Stimulated activated CD4-positive, alpha-beta T cell treated with anti-CD3 and anti-CD28 coated beads, Interleukin-12 subunit alpha, Interleukin-12 subunit beta, amount 100 ng/mL, for 4 hours (primary cell): Measurements from ENCODE around the gene CBR3.
A peak's percentile ranks its signal among the peaks of the same experiment; 100 is the strongest.

Source experiments
- DNase-seq: peaks from one replicate; pipeline ENCODE4 v3.0.0-alpha.2; 2020

CBR3 gene

DNA sequence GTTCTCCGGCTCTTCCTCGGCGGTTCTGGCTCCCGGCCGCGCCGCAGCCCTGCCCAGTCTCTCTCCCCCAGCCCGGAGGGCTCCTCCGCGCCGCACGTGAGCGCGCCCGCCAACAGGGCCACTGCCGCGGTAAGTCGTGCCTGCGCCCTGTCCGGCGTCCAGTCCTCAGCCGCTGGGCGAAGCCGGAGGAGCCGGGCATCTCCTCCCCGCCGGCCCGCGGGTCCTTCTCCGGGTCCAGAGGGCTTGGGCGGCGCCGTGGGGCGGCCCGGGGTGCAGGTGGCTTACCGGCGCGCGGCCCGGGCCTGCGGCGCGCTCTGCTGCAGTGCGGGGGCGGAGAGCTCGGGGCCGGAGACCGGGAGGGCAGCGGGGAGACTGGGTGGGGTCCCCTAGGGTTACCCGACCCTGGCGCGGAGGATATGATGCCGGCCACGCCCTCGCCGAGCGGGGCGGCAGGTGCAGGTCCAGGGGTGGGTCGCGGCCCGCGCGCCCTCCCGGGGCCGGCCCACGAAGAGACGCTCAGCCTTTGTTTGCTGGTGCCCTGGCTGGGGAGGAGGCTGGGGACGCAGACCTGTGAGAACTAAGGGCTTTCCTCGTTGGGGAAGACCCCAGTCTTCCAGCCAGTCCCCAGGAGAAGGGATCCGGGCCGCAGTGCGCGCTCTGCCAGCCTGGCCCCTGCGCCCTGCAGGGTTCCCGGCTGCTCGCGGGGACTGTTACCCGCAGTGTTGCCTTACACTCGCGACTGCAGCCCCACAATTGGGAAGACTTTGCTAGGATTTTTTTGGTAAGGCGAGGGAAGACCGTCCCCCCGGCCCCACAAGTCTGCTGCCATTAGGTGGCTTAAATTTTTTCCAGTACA lies 22.2 kb downstream of the CBR3 start, which contains the start of gene DOP1B:
DOP1B (plus strand) TSS at position 10 of the 856 bp plus-strand sequence. CDS start 7,910 bp downstream, outside the sequence.
- peak; percentile 39 for DNase-seq

DNA sequence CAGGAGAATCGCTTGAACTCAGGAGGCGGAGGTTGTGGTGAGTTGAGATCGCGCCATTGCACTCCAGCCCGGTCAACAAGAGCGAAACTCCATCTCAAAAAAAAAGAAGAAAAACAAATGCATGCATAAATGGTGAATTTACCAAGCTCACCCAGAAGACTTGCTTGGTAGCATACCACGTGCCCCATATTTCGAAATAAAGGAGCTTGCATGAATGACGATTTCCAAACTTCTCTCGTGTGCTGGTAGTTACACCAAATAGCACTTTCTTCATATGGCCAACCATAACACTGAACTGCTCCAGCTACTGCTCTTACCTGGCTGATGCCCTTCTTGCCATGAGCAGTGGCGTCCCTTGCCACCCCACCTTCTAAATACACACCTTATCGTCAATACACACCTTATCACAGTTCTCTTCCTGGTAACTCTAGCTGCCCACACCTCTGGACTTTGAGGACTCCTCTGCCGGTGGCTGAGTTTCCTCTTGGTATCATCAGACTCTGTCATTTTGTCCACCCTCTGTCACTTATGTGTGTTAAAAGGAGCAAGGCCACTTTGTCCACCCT lies 24.6 kb downstream of the CBR3 start:
- DNase-seq = no peak

DNA sequence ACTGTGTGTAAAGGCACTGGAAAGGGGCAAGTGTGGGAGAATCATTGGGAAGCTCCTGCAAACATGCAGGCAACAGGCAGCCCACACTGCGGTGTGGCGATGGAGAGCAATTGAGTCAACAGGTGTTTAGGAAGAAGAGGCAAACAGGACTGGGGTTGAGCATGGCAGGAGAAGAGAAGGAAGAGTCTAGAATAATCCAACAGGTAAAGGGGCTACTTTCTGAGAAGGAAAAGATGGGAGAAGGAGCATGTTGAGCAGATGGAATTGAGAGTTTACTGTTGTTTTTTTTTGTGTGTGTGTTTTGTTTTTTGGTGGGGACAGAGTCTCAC lies 25.9 kb downstream of the CBR3 start:
- DNase-seq = no peak

DNA sequence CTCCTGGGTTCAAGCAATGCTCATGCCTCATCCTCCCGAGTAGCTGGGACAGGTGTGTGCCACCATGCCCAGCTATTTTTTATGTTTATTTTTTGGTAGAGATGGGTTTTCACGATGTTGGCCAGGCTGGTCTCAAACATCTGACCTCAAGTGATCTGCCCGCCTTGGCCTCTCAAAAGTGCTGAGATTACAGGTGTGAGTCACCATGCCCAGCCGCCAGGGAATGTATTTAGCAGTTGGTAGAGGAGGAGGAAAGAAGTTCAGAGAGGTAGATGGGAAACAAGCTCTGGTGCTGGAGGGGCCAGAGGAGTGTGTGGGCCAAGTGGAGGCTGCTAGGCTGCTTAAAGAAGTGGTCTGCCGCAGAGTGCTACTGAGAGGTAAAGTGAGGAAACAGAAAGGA lies 27.8 kb downstream of the CBR3 start:
- DNase-seq = no peak

DNA sequence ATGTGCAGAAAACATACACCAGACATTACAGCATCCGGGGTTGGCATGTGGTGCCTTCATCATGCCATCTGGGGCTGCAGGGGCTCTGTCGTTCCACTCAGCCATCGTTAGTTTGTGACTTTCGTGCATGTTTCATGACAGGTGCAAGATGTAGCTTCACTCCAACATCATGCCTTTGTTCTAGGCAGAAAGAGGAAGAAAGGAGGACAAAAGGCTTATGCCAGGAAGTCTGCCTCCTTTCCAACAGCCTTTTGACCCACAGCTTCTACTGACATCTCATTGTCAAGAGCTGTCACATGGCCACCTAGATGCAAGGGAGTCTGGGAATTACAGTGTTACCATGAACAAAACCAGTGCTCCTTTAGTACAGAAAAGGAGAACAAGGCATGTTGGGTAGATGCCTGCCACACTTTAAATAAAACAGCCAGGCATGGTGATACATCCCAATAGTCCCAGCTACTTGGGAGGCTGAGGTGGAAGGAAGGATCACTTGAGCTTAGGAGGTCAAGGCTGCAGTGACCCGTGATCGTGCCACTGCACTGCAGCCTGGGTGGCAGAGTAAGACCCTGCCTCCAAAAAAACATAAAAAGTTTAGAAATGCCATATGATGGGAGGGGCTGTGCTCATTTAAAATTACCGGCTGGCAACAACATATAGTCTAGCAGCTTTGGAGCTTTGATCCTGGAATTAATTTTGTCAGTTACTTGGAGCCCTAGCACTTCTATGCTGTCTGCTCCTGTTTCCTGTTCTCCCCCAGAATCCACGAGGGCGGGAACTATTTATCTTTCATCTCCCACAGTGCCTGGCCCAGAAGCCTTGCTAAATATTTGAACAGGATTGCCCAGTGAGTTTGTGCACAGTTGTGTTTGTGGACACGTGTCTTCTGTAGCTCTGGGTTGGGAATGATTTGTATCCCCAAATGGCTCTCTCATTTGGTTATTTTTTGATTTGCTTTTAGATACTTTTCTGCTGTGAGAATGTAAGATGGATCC lies 29.2 kb downstream of the CBR3 start:
- DNase-seq = no peak

DNA sequence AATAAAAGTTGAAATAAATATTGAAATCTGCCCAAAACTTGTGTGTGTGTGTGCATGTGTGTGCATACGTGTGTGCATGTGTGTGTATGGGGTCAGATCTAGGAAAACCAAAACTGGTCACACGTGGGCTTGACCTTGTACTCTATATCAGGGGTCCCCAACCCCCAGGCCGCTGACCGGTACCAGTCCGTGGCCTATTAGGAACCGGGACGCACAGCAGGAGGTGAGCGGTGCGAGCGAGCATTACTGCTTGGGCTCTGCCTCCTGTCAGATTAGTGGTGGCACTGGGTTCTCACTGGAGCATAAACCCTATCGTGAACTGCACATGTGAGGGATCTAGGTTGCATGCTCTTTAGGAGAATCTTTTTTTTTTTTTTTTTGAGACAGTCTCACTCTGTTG lies 30.5 kb downstream of the CBR3 start:
- DNase-seq = no peak

DNA sequence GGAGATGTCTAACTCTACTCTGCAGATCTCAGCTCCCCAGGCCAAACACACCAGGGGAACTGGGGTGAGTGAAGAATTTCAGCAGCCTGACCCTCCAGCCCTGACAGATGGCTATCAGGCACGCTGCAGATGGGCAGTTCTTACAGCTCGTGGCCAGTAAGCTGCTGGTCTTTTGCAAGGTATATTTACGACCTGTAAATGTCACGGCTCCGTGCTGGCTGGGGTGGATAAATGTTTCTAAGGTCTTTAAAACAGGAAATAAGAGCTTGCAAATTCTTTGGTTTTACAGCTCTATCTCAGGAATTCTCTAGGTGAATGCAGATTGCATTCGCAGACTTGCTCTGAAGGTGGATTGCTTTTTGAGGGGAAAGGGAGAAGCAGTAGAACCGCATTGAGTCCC lies 31.8 kb downstream of the CBR3 start:
- no peak for DNase-seq

DNA sequence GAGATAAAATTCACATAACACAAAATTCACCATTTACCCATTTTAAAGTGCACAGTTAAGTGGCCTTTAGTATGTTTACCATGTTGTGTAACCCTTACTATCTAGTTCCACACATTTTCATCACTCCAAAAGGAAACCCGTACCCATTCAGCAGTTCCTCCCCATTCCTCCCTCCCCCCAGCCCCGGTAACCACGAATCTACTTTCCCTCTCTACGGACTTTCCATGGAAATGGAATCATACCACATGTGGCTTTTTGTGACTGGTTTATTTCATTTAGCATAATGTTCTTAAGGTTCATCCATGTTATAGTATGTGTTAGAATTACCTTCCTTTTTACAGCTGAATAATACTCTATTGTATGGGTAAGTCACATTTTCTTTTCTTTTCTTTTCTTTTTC lies 32.7 kb downstream of the CBR3 start:
- no peak for DNase-seq

DNA sequence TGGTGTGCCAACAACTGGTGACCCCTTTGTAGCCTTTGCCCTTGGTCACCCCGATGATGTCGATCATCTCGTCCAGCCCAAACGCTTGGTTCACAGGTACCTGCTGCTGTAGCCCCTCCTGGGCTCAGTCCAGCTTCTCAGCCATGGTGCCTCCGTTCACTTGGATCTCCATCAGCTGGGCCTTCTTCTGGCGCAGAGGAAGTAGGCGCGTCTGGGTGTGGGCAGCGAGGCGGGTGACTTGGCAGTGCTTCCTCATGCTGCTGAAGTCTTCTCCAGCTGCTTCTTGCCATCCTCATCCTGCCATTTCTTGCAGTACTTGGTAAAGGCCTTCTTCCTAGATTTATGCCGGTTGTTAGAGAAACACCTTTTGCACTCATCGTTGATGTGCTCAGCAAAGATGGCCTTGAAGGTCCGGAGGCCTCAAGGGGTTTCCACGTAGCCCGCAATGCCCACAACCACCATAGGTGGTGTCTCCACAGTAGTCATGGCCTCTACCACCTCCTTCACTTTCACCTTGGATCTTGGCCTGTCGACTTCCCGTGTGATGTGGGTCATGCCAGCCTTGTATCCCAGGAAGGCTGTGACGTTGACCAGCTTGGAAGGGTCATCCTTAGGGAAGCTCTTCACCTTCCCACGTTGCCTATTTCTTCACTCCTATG lies 34.7 kb downstream of the CBR3 start:
- no peak for DNase-seq

DNA sequence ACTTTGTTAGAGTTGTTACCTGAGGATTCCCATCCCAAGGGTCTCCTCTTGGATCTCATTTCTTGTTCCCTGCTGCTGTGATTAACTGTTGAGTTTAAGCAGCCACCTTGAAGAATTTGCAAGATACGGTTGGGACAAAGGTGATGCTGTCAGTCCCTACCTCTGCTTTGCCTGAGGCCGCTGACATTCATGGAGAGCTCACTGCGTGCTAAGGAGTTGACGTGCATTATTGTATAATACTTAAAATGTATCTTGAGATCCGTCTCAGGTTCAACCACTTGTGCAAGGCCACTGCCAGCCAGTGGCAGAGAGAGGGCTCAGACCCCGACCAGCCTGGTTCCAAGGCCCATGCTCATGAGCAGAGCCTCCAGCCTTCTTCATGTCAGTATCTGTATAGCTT lies 35.9 kb downstream of the CBR3 start:
- no peak for DNase-seq

DNA sequence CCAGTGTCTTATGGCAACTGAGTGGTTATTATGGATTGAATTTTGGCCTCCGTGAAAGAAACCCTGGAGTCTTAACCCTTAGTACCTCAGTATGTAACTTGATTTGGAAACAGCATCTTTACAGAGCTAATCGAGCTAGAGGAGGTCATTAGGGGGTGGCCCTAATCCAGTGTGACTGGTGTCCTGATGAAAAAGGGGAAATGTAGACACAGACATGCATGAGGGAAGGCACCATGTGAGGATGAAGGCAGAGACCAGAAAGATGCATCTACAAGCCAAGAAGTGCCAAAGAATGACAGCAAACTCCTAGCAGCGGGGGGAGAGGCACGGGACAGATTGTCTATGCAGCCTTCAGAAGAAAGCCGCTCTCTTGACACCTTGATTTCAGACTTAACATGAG lies 36.5 kb downstream of the CBR3 start:
- DNase-seq = no peak

DNA sequence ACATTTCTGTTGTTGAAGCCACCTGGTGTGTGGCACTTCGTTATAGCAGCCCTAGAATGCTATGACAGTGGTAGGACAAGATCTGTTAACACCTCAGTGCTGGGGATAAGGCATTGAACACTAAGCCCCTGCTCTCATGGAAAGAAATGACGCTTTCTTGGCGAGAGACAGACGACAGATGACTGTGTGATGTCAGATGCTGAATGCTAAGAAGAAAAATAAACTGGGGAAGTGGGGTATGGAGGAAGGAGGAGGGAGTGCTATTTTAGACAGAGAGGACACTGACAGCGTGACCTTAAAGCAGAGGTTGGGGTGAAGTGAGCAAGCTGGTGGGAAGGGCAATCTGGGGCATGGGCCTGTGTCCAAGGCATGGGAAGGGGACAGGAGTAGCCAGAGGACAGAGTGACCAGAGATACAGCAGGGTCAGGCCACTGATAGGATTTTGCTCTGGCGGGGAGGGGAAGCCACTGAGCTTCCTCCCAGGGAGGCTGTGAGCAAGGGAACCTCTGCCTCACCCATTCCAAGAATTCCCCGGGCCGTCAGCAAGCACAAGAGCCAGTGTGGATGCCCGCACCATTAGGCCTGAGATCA lies 37.0 kb downstream of the CBR3 start:
- DNase-seq = no peak

DNA sequence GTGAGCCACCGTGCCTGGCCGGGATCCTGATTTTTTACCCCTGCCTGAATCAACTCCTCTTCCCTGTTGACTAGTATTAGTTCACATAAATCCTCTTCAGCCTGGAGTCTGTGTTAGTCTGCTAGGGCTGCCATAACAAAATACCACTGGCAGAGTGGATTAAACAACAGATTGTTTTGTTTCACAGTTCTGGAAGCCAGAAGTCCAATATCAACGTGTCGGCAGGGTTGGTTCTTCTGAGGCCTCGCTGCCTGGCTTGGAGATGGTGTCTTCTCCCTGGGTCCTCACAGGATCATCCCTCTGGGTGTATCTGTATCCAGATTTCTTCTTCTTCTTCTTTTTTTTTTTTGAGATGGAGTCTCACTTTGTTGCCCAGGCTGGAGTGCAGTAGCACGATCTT lies 39.9 kb downstream of the CBR3 start:
- DNase-seq = no peak

DNA sequence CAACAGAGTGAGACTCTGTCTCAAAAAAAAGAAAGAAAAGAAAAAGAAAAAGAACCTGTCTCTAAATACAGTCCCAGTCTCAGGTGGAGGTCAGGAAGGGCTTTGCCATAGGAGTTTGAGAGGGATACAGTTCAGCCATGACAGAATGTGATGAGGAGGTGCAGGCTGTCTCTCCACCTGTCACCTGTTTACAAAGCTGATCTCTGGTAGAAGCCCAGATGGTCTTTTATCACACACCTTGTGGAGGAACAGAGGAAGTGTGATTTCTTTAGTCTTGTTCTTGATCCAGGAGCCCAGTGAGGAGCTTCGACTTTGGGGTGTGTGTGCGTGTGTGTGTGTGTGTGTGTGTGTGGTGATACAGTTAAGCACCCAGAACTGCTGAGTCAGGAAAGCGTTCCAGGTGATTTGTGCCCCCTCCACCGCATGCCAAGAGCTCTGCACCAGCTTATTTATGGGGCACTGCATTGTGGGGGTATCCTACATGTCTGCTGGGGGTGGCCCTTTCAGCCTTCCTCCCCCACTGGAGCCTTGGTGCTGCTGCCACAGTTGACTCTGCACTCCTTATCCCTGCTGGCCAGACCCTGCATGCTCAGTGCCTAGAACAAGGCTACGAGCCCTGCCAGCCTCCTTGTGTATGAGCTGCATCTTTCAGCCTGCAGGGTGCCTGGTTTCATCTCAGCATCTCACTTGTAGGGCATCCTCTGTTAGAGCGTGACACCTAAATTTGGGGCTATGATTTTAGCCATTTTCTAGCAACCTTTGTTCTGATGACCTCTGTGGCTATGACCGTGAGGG lies 41.1 kb downstream of the CBR3 start:
- no peak for DNase-seq

DNA sequence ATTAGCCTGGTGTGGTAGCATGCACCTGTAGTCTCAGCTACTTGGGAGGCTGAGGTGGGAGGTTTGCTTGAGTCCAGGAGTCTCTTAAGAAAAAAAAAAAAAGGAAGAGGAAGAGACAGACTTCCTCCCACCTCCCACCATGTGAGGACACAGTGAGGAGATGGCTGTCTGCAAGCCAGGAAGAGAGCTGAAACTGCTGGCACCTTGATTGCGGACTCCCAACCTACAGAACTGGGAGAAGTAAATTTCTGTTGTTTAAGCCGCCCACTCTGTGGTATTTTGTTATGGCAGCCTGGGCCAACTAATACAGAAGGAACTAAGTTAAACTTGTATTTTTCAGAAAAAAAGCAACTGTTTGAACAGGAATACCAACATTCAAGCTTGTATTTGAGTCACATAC lies 43.5 kb downstream of the CBR3 start:
- DNase-seq = no peak

DNA sequence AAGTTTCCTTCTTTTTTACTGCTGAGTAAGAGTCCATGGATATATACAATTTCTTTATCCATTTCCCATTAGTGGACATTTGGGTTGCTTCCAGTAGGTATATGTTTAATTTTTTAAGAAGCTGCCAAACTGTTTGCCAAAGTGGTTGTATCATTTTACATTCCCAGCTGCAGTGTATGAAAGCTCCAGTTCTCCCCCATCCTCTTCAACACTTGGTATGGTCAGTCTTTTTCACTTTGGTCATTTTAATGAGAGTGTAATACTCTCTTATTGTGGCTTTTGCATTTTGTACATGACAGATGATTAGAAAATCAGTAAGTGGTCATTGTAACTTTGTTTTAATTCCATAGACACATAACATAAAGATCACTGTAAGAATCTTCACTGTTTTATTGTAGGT lies 44.3 kb downstream of the CBR3 start:
- DNase-seq = no peak

DNA sequence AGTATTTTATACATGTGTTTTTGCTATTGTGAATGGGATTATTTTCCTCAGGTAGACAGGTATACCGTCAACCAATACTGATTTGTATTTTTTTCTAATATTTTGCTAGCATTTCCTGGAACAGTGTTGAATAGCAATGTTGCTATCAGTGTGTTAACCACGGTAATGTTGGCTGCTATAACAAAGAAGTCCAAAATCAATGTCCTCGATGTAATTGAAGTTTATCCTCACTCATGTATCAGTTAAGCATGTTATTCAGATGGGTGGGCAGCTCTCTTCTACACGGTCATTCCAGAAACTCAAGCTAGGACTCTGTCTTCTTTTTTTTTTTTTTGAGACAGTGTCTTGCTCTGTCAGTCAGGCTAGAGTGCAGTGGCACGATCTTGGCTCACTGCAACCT lies 46.1 kb downstream of the CBR3 start:
- DNase-seq = no peak

DNA sequence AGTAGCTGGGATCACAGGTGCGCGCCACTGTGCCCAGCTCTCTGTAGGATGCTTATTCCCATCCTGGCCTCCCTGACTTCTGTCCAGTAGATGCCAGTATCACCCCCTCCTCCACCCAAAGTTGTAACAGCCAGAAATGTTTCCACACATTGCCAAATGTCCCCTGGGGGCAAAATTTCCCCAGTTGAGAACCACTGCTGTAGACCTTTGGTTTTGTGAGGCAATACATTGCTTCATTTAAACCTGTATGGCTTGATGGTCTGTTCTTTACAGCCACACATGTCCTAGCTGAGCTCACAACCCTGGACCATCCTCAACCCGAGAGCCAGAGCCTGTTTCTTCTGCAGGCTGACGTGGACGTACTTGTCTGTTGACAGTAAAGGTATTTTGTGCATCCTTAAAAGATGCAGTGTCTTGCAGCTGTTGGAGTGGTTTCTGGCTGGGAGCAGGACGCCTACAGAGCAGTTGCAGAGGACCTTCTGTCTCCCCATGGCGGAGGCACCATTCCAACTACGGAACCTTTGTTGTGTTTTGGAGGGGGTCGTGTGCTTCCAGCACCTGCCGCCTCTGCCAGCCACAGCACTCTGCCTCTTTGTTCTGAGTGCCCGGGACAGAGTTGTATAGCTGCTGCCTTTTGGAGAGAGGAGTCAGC lies 48.4 kb downstream of the CBR3 start:
- DNase-seq = no peak

DNA sequence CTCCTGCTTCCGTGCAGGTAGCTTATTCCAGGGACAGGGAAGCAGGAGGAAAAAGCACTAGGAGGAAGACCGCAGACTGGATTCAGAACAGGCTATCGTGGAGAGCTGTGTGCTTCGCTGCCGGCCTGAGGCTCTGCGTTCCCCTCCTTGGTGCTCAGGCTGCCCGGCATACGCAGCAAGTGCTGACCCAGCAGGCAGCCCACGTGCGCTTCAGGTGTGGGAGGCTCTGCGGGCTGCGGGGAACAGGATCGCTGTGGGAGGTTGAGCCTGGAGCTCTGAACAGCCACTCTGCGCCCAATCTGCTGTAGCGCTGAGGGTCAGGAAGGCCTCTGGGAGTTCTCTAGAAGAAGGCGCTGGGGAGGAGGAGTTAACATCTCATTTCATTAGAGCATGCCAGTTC lies 49.7 kb downstream of the CBR3 start:
- no peak for DNase-seq

DNA sequence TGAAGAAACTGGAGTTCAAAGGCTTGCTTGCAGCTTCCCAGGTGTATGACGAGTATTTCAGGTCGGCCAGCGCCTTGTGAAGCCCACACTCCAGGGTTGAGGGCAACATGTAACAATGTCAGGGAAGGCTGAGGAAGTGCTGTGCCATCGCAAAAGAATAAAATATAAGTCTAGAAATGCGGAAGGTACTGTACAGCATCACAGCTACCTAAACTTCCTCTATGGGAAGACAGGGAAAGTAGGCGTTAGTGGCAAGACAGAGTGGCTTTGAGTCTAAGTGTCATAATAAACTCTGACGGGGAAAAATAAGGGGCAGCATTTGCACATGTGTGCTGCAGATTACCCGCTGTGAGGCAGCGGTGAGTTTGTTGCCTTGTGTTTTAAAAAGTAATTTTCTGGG lies 50.6 kb downstream of the CBR3 start:
- no peak for DNase-seq

DNA sequence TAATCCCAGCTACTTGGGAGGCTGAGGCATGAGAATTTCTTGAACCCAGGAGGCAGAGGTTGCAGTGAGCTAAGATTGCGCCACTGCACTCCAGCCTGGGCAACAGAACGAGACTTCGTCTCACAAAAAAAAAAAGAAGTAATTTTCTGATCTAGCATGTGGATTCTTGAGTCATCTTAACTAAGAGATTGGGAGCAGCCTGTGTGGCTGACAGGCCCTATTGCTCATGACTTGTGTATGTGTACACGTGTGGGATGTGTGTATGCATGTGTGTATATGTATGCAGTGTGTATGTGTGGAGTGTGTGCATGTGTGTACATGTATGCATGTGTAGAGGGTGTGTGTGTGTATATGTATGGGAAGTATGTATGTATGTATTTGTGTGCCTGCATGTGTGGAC lies 51.2 kb downstream of the CBR3 start:
- DNase-seq = no peak
